ENCODE measurements around the gene DLGAP1.
"Not testable (repeated sequence)": the region's sequence is repeated elsewhere in the genome, so short reads cannot be mapped to it uniquely, and the experiment has no call there.

The DLGAP1 gene

GRCh38 chr18:3604498-3605408 lies 850.4 kb downstream of the DLGAP1 start:
- Mint-ChIP-seq H3K27me3 (no peaks in the 10 kb centered on the region), H3K27ac (no peak overlapping the region), H3K36me3 (no peaks in the 10 kb centered on the region), H3K4me1 (peaks cover 0 to 2% of the 10 kb centered on the region in 2 donors), H3K4me3 (no peak overlapping the region), H3K9me3 (no peaks in the 10 kb centered on the region)
- ATAC-seq (replicated peaks) (peak; percentile 82 to 85), DNase-seq (no peak)

GRCh38 chr18:3604235-3604497 lies 850.9 kb downstream of the DLGAP1 start:
- peaks cover 0 to 2% of the 10 kb centered on the region in 2 donors for H3K4me1 Mint-ChIP-seq
- H3K36me3 Mint-ChIP-seq: no peaks in the 10 kb centered on the region
- H3K27me3 Mint-ChIP-seq: no peaks in the 10 kb centered on the region
- no peak overlapping the region for H3K27ac Mint-ChIP-seq
- H3K4me3 Mint-ChIP-seq: no peak overlapping the region
- no peak for ATAC-seq (replicated peaks)
- H3K9me3 Mint-ChIP-seq: no peaks in the 10 kb centered on the region
- no peak for DNase-seq

- H3K9me3 Mint-ChIP-seq: no peaks in the 10 kb centered on the region
- no peak for DNase-seq
- H3K4me1 Mint-ChIP-seq: peaks cover 0 to 2% of the 10 kb centered on the region in 2 donors
- no peaks in the 10 kb centered on the region for H3K36me3 Mint-ChIP-seq
- H3K27me3 Mint-ChIP-seq: no peaks in the 10 kb centered on the region
- no peak overlapping the region for H3K4me3 Mint-ChIP-seq
- peak; percentile 29 to 33 for ATAC-seq (replicated peaks)
- no peak overlapping the region for H3K27ac Mint-ChIP-seq
These were observed 851.5 kb downstream of the DLGAP1 start for GRCh38 chr18:3603421-3604234.

- not testable (repeated sequence) for H3K27me3 Mint-ChIP-seq; H3K4me3 Mint-ChIP-seq; ATAC-seq (replicated peaks); H3K36me3 Mint-ChIP-seq; H3K27ac Mint-ChIP-seq; H3K9me3 Mint-ChIP-seq; DNase-seq
- H3K4me1 Mint-ChIP-seq: peaks cover 17 to 18% of the 10 kb centered on the region in 2 donors
These were observed 853.9 kb downstream of the DLGAP1 start for GRCh38 chr18:3601106-3601755.

- no peak overlapping the region for H3K4me3 Mint-ChIP-seq
- ATAC-seq (replicated peaks) (no peak), DNase-seq (no peak)
- no peaks in the 10 kb centered on the region for H3K27me3 Mint-ChIP-seq
- no peaks in the 10 kb centered on the region for H3K9me3 Mint-ChIP-seq
- H3K4me1 Mint-ChIP-seq: peaks cover 28 to 31% of the 10 kb centered on the region in 2 donors
- H3K27ac Mint-ChIP-seq: no peak overlapping the region
- H3K36me3 Mint-ChIP-seq: no peaks in the 10 kb centered on the region
These were observed 855.2 kb downstream of the DLGAP1 start for GRCh38 chr18:3599861-3600260.

GRCh38 chr18:3599195-3599594 lies 855.9 kb downstream of the DLGAP1 start:
- no peaks in the 10 kb centered on the region for H3K27me3 Mint-ChIP-seq
- no peak overlapping the region for H3K4me3 Mint-ChIP-seq
- DNase-seq (no peak), ATAC-seq (replicated peaks) (no peak)
- H3K36me3 Mint-ChIP-seq: no peaks in the 10 kb centered on the region
- H3K4me1 Mint-ChIP-seq: peaks cover 34 to 37% of the 10 kb centered on the region in 2 donors
- no peak overlapping the region for H3K27ac Mint-ChIP-seq
- H3K9me3 Mint-ChIP-seq: no peaks in the 10 kb centered on the region

- H3K27ac Mint-ChIP-seq: no peak overlapping the region
- H3K4me1 Mint-ChIP-seq: peaks cover 34 to 39% of the 10 kb centered on the region in 2 donors
- no peak for DNase-seq
- H3K9me3 Mint-ChIP-seq: no peaks in the 10 kb centered on the region
- H3K4me3 Mint-ChIP-seq: no peak overlapping the region
- H3K27me3 Mint-ChIP-seq: no peaks in the 10 kb centered on the region
- ATAC-seq (replicated peaks): no peak
- no peaks in the 10 kb centered on the region for H3K36me3 Mint-ChIP-seq
These were observed 856.5 kb downstream of the DLGAP1 start for GRCh38 chr18:3598581-3598980.

GRCh38 chr18:3597409-3598357 lies 857.4 kb downstream of the DLGAP1 start:
- Mint-ChIP-seq H3K4me1 (peaks cover 38 to 48% of the 10 kb centered on the region in 2 donors), H3K27me3 (no peaks in the 10 kb centered on the region), H3K36me3 (no peaks in the 10 kb centered on the region), H3K27ac (peak overlapping the region; percentile 94), H3K4me3 (peak overlapping the region; percentile 10 to 14), H3K9me3 (no peaks in the 10 kb centered on the region)
- no peak for ATAC-seq (replicated peaks)
- DNase-seq: no peak

GRCh38 chr18:3596637-3597384 lies 858.3 kb downstream of the DLGAP1 start:
- no peaks in the 10 kb centered on the region for H3K9me3 Mint-ChIP-seq
- DNase-seq (no peak), ATAC-seq (replicated peaks) (no peak)
- no peaks in the 10 kb centered on the region for H3K36me3 Mint-ChIP-seq
- peaks cover 42 to 56% of the 10 kb centered on the region in 2 donors for H3K4me1 Mint-ChIP-seq
- H3K27ac Mint-ChIP-seq: peak overlapping the region; percentile 94
- H3K4me3 Mint-ChIP-seq: peak overlapping the region; percentile 54 to 71
- H3K27me3 Mint-ChIP-seq: no peaks in the 10 kb centered on the region

- no peaks in the 10 kb centered on the region for H3K27me3 Mint-ChIP-seq
- H3K36me3 Mint-ChIP-seq: no peaks in the 10 kb centered on the region
- H3K4me1 Mint-ChIP-seq: peaks cover 42 to 58% of the 10 kb centered on the region in 2 donors
- H3K9me3 Mint-ChIP-seq: no peaks in the 10 kb centered on the region
- peak overlapping the region; percentile 54 to 71 for H3K4me3 Mint-ChIP-seq
- DNase-seq (no peak), ATAC-seq (replicated peaks) (no peak)
- peak overlapping the region; percentile 94 for H3K27ac Mint-ChIP-seq
These were observed 858.8 kb downstream of the DLGAP1 start for GRCh38 chr18:3596324-3596636.

- Mint-ChIP-seq H3K27ac (peak overlapping the region; percentile 94), H3K9me3 (no peaks in the 10 kb centered on the region), H3K4me1 (peaks cover 42 to 58% of the 10 kb centered on the region in 2 donors), H3K36me3 (no peaks in the 10 kb centered on the region), H3K4me3 (peak overlapping the region; percentile 72 to 83), H3K27me3 (no peaks in the 10 kb centered on the region)
- peak; percentile 71 to 75 for ATAC-seq (replicated peaks)
- DNase-seq: no peak
These were observed 859.5 kb downstream of the DLGAP1 start for GRCh38 chr18:3595369-3596273.

- no peak for DNase-seq
- Mint-ChIP-seq H3K36me3 (no peaks in the 10 kb centered on the region), H3K4me1 (peaks cover 42 to 58% of the 10 kb centered on the region in 2 donors), H3K9me3 (no peaks in the 10 kb centered on the region), H3K27me3 (no peaks in the 10 kb centered on the region), H3K4me3 (peak overlapping the region; percentile 72 to 83), H3K27ac (peak overlapping the region; percentile 94)
- no peak for ATAC-seq (replicated peaks)
These were observed 860.2 kb downstream of the DLGAP1 start for GRCh38 chr18:3594760-3595368.

Data from stimulated activated naive B cell treated with anti-CD40 and anti-IgM and Interleukin-4, amounts not matched to agents 10 μg/mL and 1 μg/mL and 100 μg/mL, for 72 hours (primary cell).